GM19025 (cell line): ENCODE results near the gene SNAPC1.

Source experiments
- ATAC-seq: cut with Tn5 transposase; IDR thresholded peaks from one replicate; pipeline ENCODE4 v1.9.1; 2021; ENCODE audit warnings: mild to moderate bottlenecking, low read depth, moderate library complexity; ENCODE audit not compliant: unreplicated experiment

Gene SNAPC1

GRCh38 chr14:61803755-61804154 is 41.5 kb downstream of the SNAPC1 start:
- no peak for ATAC-seq

- no peak for ATAC-seq
These were observed 43.2 kb downstream of the SNAPC1 start for GRCh38 chr14:61805451-61805850.

GRCh38 chr14:61811882-61812346 is 49.7 kb downstream of the SNAPC1 start:
- no peak for ATAC-seq

GRCh38 chr14:61812347-61813095 is 50.3 kb downstream of the SNAPC1 start, which contains the start of gene SYT16:
Gene SYT16 (plus strand): TSS chr14:61812703.
- no peak for ATAC-seq

- no peak for ATAC-seq
These were observed 50.9 kb downstream of the SNAPC1 start for GRCh38 chr14:61813096-61813606.

GRCh38 chr14:61822458-61822857 is 60.2 kb downstream of the SNAPC1 start:
- no peak for ATAC-seq

GRCh38 chr14:61832783-61833182 is 70.6 kb downstream of the SNAPC1 start:
- no peak for ATAC-seq

- no peak for ATAC-seq
These were observed 74.0 kb downstream of the SNAPC1 start for GRCh38 chr14:61836184-61836583.

- ATAC-seq = no peak
These were observed 74.6 kb downstream of the SNAPC1 start for GRCh38 chr14:61836807-61837206.

- ATAC-seq = peak; percentile 82
These were observed 75.4 kb downstream of the SNAPC1 start for GRCh38 chr14:61837336-61838229.

GRCh38 chr14:61838661-61839245 is 76.5 kb downstream of the SNAPC1 start:
- ATAC-seq = no peak

GRCh38 chr14:61839507-61839906 is 77.3 kb downstream of the SNAPC1 start:
- ATAC-seq = no peak

- no peak for ATAC-seq
These were observed 78.9 kb downstream of the SNAPC1 start for GRCh38 chr14:61841145-61841544.
